Activated CD8-positive, alpha-beta T cell treated with anti-CD3 and anti-CD28 coated beads, Interleukin-2, amount 10 ng/mL, durations not matched to agents 7 days and 5 days (primary cell): ENCODE measurements around the gene VSIG8. TPM values are rescaled to one million over a fixed set of nuclear protein-coding genes. Genes with fewer than 3 reads are reported as not detected.

Experiments
- ATAC-seq: fragments of 150-1000 bp; cut with Tn5 transposase; one replicate; pipeline ENCODE4 v1.10.0; 2021; ENCODE audit warnings: moderate library complexity
- CTCF ChIA-PET: fragments of 350-600 bp; sonication (Branson Sonifier 250); formaldehyde crosslinking; loops from one replicate; lab custom pipeline; 2021; ENCODE audit warnings: antibody characterized with exemption; lab: Charles Lee
- POLR2A ChIA-PET: fragments of 350-600 bp; sonication (Branson Sonifier 250); formaldehyde crosslinking; loops from one replicate; lab custom pipeline; 2021; ENCODE audit warnings: antibody characterized with exemption; lab: Charles Lee
- DNase-seq: peaks from one replicate; pipeline ENCODE4 v3.0.0-alpha.2; 2020
- H3K27ac Mint-ChIP-seq: one replicate; pipeline ENCODE4 v1.8.0; 2021; ENCODE audit warnings: mild to moderate bottlenecking, mixed read lengths
- H3K27me3 Mint-ChIP-seq: one replicate; pipeline ENCODE4 v1.8.0; 2021; ENCODE audit warnings: low read depth, mixed read lengths
- H3K36me3 Mint-ChIP-seq: one replicate; pipeline ENCODE4 v1.8.0; 2021; ENCODE audit warnings: low read depth, mixed read lengths
- H3K4me1 Mint-ChIP-seq: one replicate; pipeline ENCODE4 v1.8.0; 2021; ENCODE audit warnings: low read depth, mixed read lengths
- H3K4me3 Mint-ChIP-seq: one replicate; pipeline ENCODE4 v1.8.0; 2021; ENCODE audit warnings: mild to moderate bottlenecking, mixed read lengths
- H3K9me3 Mint-ChIP-seq: one replicate; pipeline ENCODE4 v1.8.0; 2022; ENCODE audit warnings: mixed read lengths; ENCODE audit not compliant: insufficient read depth
- total RNA-seq, 2 experiments: library from RNA; stranded (reverse); gene quantifications; one replicate each; pipeline ENCODE4 v1.2.3, GENCODE V29; 2021

Gene VSIG8
- total RNA-seq, 2 experiments from 2014 or later = not detected

DNA sequence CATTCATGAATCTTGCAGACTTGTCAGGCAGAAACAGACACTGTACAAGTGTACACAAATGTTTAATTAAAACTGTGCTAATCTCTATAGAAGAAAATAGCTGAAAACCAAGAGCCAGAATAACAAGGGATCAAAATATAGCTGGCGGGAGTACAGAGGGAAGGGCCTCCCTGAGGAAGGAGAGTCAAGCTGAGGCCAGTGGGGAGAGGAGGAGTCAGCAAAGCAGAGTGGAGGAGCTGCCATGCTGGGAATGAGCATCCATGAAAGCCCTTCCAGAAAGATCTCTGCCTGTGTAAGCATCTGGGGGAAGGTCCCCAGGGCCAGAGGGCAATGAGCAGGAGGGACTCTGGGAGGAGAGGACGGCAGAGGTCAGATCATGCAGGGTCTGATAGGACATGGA lies 20.7 kb downstream of the VSIG8 start:
- H3K36me3 Mint-ChIP-seq = no peaks in the 10 kb centered on the region
- ATAC-seq (no peak), DNase-seq (no peak)
- no peaks in the 10 kb centered on the region for H3K9me3 Mint-ChIP-seq
- peaks cover 7% of the 10 kb centered on the region for H3K4me1 Mint-ChIP-seq
- ChIA-PET CTCF (interaction anchor here (1.2 to 3.4 kb wide), 6 partner anchors 9 to 50 kb away, joined by 3 to 10 read pairs (median 6); partner anchors contain the start of gene SLAMF8), POLR2A (interaction anchor here (1.1 kb wide), 1 partner anchor 70 kb away, joined by 3 read pairs; no protein-coding TSS in a partner anchor)
- H3K27me3 Mint-ChIP-seq = peaks cover 16% of the 10 kb centered on the region
- H3K4me3 Mint-ChIP-seq = no peak overlapping the region
- H3K27ac Mint-ChIP-seq = no peak overlapping the region

DNA sequence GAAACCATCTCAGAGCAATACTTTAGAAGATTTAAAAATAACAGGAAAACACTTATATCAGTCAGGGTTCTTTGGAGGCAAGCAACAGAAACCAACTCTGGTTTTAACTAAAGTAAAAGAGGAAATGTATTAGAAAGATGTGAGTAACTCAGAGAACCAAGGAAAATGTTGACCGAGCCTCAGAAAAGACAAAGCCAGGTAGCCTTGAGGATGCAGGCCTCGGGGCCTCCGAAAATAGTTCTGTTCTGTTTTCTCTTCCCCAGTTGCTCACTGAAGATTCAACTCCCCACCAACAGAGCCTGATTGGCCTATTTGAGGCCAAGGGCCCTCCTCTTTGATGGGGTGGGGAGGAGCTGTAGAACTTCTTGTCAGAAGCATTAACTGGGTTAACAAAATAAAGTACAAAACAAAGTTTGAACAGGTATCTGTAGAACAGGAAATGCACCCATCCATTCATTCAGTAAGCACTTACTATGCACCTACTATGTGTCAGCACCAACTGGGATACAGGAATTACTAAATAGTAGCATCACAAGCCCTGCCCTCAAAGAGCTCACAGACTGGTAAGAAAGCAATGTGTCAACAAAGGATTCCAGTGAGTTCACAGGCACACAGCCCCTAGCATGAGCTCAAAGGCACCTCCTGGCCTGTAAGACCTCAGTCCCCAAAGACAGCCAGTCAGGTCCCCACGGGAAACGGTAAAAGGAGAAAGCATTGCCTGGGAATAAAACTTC lies 23.2 kb downstream of the VSIG8 start:
- no peak overlapping the region for H3K27ac Mint-ChIP-seq
- H3K27me3 Mint-ChIP-seq = peaks cover 12% of the 10 kb centered on the region
- no peak overlapping the region for H3K4me3 Mint-ChIP-seq
- POLR2A ChIA-PET = no interaction called here
- no peak for ATAC-seq
- CTCF ChIA-PET = interaction anchor here (3.4 kb wide), 1 partner anchor 13 kb away, joined by 10 read pairs; the partner anchor contains the start of gene SLAMF8
- no peaks in the 10 kb centered on the region for H3K9me3 Mint-ChIP-seq
- DNase-seq = no peak
- H3K4me1 Mint-ChIP-seq = peaks cover 8% of the 10 kb centered on the region
- H3K36me3 Mint-ChIP-seq = no peaks in the 10 kb centered on the region

DNA sequence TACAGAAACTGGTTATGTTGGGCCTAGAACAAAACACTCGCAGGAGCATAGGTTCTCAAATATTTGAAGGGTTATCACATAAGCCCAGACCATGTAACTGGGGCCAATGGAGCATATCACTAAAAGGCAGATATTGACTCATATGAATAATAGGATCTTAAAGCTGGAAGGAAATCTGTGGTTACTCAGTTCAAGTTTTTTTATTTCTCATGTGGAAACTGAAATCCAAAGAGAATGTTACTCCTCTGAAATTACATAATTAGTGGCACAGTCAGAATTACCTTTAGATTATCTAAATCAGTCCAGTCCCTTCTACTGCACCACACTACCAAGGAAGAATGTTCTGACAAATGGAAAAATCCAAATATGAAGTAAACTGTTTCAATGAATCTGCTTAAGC lies 23.7 kb downstream of the VSIG8 start:
- ATAC-seq = no peak
- H3K4me1 Mint-ChIP-seq = peaks cover 8% of the 10 kb centered on the region
- H3K27me3 Mint-ChIP-seq = peaks cover 10% of the 10 kb centered on the region
- no peak for DNase-seq
- no peak overlapping the region for H3K4me3 Mint-ChIP-seq
- H3K36me3 Mint-ChIP-seq = no peaks in the 10 kb centered on the region
- no peaks in the 10 kb centered on the region for H3K9me3 Mint-ChIP-seq
- ChIA-PET POLR2A (no interaction called here), CTCF (interaction anchor here (3.4 kb wide), 1 partner anchor 12 kb away, joined by 10 read pairs; the partner anchor contains the start of gene SLAMF8)
- H3K27ac Mint-ChIP-seq = no peak overlapping the region

DNA sequence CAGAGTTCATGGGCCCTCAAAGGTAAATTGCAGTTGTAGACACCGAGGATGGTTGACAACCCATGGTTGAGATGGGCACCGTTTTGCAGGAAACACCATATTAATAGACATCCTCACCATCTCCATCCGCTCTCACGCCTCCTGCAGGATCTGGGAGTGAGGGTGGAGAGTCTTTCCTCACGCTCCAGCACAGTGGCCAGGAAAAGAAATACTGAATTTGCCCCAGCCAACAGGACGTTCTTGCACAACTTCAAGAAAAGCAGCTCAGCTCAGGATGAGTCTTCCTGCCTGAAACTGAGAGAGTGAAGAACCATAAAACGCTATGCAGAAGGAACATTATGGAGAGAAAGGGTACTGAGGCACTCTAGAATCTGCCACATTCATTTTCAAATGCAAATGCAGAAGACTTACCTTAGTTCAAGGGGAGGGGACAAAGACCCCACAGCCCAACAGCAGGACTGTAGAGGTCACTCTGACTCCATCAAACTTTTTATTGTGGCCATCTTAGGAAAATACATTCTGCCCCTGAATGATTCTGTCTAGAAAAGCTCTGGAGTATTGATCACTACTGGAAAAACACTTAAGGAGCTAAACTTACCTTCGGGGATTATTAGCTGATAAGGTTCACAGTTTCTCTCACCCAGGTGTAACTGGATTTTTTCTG lies 26.5 kb downstream of the VSIG8 start:
- Mint-ChIP-seq H3K4me1 (peaks cover 8% of the 10 kb centered on the region), H3K9me3 (no peaks in the 10 kb centered on the region), H3K36me3 (no peaks in the 10 kb centered on the region), H3K27me3 (peaks cover 20% of the 10 kb centered on the region), H3K4me3 (no peak overlapping the region), H3K27ac (no peak overlapping the region)
- CTCF ChIA-PET = interaction anchor here (0.6 to 2.0 kb wide), 5 partner anchors 14 to 457 kb away, joined by 3 to 7 read pairs (median 6); no protein-coding TSS in a partner anchor
- POLR2A ChIA-PET = no interaction called here
- DNase-seq = no peak
- ATAC-seq = no peak

DNA sequence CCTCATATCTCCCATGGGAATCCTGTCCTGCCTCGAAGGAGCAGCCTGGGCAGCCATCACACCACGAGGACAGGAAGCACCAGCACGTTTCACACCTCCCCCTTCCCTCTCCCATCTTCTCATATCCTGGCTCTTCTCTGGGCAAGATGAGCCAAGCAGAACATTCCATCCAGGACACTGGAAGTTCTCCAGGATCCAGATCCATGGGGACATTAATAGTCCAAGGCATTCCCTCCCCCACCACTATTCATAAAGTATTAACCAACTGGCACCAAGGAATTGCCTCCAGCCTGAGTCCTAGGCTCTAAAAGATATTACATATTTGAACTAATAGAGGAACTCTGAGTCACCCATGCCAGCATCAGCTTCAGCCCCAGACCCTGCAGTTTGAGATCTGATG lies 27.1 kb downstream of the VSIG8 start:
- Mint-ChIP-seq H3K27ac (no peak overlapping the region), H3K27me3 (peaks cover 24% of the 10 kb centered on the region), H3K36me3 (no peaks in the 10 kb centered on the region), H3K4me3 (no peak overlapping the region), H3K4me1 (peaks cover 8% of the 10 kb centered on the region), H3K9me3 (no peaks in the 10 kb centered on the region)
- ChIA-PET CTCF (interaction anchor here (1.2 to 2.0 kb wide), 4 partner anchors 15 to 172 kb away, joined by 3 to 7 read pairs (median 6); no protein-coding TSS in a partner anchor), POLR2A (interaction anchor here (1.4 kb wide), 1 partner anchor 8 kb away, joined by 4 read pairs; no protein-coding TSS in a partner anchor)
- ATAC-seq (no peak), DNase-seq (no peak)

DNA sequence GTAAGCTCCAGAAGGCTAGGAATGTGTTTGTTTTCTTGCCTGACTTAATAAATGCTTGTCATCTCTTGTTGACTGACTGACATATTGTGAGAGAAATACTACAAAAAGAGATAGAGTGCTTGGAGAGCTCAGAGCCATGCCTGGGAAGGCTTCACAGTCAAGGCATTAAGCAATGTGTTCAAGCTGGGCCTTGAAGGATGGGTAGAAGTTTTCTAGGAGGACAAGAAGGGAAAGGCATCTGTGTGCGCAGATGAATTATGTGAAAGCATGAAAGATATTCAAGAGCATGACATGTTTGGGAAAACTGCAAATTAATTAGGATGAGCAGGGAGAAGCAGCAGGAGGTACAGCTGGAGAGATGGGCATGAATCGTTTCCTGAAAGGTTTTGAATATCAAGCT lies 30.1 kb downstream of the VSIG8 start:
- peaks cover 34% of the 10 kb centered on the region for H3K27me3 Mint-ChIP-seq
- ATAC-seq (no peak), DNase-seq (no peak)
- peaks cover 21% of the 10 kb centered on the region for H3K4me1 Mint-ChIP-seq
- H3K4me3 Mint-ChIP-seq = no peak overlapping the region
- ChIA-PET CTCF (interaction anchor here (0.5 to 4.0 kb wide), 7 partner anchors 16 to 175 kb away, joined by 3 to 22 read pairs (median 4); no protein-coding TSS in a partner anchor), POLR2A (no interaction called here)
- no peaks in the 10 kb centered on the region for H3K9me3 Mint-ChIP-seq
- no peak overlapping the region for H3K27ac Mint-ChIP-seq
- peaks cover 10% of the 10 kb centered on the region for H3K36me3 Mint-ChIP-seq

DNA sequence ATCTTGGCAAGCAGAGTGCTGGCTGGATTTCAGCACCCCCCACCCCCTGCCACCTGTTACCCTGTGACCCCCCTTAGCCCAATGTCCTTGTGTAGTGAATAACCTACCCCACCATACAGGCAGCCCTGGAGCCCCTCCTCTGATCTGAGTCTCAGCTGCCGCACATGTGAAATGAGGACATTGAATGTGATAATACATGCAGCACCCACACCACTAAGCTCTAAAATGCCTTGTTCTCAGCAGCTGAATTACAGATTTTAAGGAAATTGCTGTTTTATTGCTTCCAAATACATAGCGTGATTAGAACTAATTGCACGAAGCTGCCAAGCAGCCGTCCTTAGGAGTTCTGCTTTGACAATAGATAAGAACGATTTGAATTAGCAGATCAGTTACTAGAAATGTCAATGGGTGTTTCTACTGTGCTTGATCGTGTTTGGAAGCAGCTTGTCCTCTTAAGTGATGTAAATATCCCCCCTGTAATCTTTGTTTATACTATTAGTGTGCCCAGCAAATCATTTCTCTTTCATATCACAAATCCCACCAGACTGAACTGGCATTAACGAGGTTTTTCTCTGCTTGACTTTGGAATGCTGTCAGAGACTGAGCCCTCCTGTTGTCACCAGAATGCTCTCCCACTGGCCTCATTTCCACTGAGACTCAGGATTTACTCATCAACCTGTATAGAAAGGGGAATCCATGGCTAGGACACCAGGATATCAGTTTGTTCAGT lies 30.9 kb downstream of the VSIG8 start:
- ATAC-seq (no peak), DNase-seq (no peak)
- peaks cover 33% of the 10 kb centered on the region for H3K27me3 Mint-ChIP-seq
- no peak overlapping the region for H3K4me3 Mint-ChIP-seq
- peaks cover 29% of the 10 kb centered on the region for H3K4me1 Mint-ChIP-seq
- POLR2A ChIA-PET = no interaction called here
- H3K9me3 Mint-ChIP-seq = no peaks in the 10 kb centered on the region
- no peak overlapping the region for H3K27ac Mint-ChIP-seq
- H3K36me3 Mint-ChIP-seq = peaks cover 12% of the 10 kb centered on the region
- CTCF ChIA-PET = interaction anchor here (0.5 to 4.0 kb wide), 8 partner anchors 13 to 176 kb away, joined by 3 to 22 read pairs (median 3); no protein-coding TSS in a partner anchor

DNA sequence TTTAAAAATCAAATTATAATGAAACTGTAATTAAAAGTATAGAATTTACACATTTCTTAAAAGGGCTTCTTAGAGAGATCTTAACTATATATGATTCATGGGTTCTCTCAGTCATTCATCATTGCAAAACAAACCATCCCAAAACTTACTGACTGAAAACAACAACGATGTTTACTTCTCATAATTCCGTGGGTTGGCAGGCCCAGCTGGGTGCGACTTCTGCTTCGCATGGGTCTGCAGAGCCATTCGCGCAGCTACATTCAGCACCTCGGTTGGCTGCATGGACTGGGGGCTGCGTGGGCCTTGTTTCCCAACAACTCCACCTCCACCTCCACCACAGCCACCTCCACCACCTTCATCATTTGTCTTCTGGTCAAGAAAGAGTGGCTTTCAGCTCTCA lies 31.7 kb downstream of the VSIG8 start:
- H3K27me3 Mint-ChIP-seq = peaks cover 31% of the 10 kb centered on the region
- no peaks in the 10 kb centered on the region for H3K9me3 Mint-ChIP-seq
- no peak overlapping the region for H3K27ac Mint-ChIP-seq
- DNase-seq (no peak), ATAC-seq (no peak)
- CTCF ChIA-PET = interaction anchor here (1.1 to 1.4 kb wide), 2 partner anchors 13 to 14 kb away, joined by 3 to 4 read pairs; no protein-coding TSS in a partner anchor
- POLR2A ChIA-PET = no interaction called here
- no peak overlapping the region for H3K4me3 Mint-ChIP-seq
- H3K4me1 Mint-ChIP-seq = peaks cover 37% of the 10 kb centered on the region
- H3K36me3 Mint-ChIP-seq = peaks cover 12% of the 10 kb centered on the region

DNA sequence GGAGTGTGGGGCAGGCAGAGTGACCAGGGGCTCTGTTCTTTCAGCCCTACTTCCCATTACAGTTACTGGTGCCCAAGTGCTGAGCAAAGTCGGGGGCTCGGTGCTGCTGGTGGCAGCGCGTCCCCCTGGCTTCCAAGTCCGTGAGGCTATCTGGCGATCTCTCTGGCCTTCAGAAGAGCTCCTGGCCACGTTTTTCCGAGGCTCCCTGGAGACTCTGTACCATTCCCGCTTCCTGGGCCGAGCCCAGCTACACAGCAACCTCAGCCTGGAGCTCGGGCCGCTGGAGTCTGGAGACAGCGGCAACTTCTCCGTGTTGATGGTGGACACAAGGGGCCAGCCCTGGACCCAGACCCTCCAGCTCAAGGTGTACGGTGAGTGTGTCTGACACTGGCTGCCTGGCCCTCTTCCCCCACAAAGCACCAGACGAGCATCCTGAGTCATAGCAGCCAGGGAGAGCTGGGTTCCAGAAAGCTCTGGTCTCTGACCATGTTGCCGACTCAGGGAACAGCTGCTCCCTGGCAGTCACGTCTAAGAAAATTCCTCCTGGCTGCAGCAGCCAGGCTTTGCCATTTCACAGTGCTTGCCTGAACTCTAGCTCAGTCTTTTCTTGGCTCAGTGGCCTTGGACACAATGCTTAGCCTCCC lies 32.5 kb downstream of the VSIG8 start:
- Mint-ChIP-seq H3K9me3 (no peaks in the 10 kb centered on the region), H3K36me3 (peaks cover 12% of the 10 kb centered on the region), H3K27me3 (peaks cover 34% of the 10 kb centered on the region), H3K4me3 (no peak overlapping the region), H3K27ac (no peak overlapping the region), H3K4me1 (peaks cover 44% of the 10 kb centered on the region)
- ATAC-seq (no peak), DNase-seq (no peak)
- CTCF ChIA-PET = interaction anchor here (1.6 to 7.3 kb wide), 4 partner anchors 12 to 62 kb away, joined by 3 to 64 read pairs (median 4); partner anchors contain the start of gene FCRL6
- POLR2A ChIA-PET = no interaction called here

DNA sequence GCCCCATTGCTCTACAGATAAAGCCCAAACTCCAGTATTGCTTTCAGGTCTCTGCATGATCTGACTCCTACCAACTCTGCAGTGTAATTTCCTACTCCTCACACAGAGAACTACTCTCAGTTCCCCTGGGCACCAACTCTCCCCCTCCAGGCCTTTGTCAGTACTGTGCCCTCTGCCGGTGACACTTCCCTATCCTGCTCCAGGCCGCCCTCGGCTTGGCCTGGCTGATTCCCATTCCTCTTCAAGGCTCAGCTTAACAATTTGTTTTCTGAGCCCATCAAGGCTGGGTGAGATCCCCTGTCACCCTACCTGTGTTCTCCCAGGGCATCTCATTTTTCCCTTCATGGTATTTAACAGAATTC lies 33.2 kb downstream of the VSIG8 start:
- Mint-ChIP-seq H3K4me1 (peaks cover 50% of the 10 kb centered on the region), H3K27ac (no peak overlapping the region), H3K27me3 (peaks cover 40% of the 10 kb centered on the region)

More for the DNA sequence above, 33.2 kb downstream of the VSIG8 start:
- ChIA-PET CTCF (interaction anchor here (1.6 to 7.3 kb wide), 4 partner anchors 12 to 63 kb away, joined by 3 to 64 read pairs (median 4); partner anchors contain the start of gene FCRL6), POLR2A (no interaction called here)
- ATAC-seq (no peak), DNase-seq (no peak)
- H3K36me3 Mint-ChIP-seq = peaks cover 12% of the 10 kb centered on the region
- no peak overlapping the region for H3K4me3 Mint-ChIP-seq
- H3K9me3 Mint-ChIP-seq = no peaks in the 10 kb centered on the region
